ENCODE data around the gene HSPA9. TPM values are rescaled to one million over a fixed set of nuclear protein-coding genes. Genes with fewer than 3 reads are reported as not detected.
A peak's percentile ranks its signal among the peaks of the same experiment; 100 is the strongest.

The HSPA9 gene
- total and polyA plus RNA-seq, 2 donors (not counting 1 experiment from before 2014, with no cell fraction given): 66.5 to 139 TPM

DNA sequence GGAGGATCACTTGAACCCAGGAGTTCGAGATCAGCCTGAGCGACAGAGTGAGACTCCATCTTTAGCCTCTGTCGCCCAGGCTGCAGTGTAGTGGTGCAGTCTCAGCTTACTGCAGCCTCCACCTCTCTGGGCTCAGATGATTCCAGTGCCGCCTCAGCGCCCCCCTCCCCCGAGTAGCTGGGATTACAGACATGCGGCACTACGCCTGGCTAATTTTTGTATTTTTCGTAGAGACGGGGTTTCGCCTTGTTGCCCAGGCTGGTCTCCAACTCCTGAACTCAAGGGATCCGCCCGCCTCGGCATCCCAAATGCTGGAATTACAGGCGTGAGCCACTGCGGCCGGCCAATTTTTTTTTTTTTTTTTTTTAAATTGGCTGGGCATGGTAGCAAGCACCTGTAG, 2.3 kb upstream of the HSPA9 start:
- WGBS (ENCODE audit: insufficient coverage): 91% methylated on average over 14 of the region's 17 CpGs
- intact Hi-C loops (cut with micrococcal nuclease): loop anchor here (2.0 to 10.0 kb wide), 6 partner anchors 175 to 823 kb away; partner anchors contain the start of genes CDC23, CDC25C, CTNNA1 and FAM13B
- H2AFZ ChIP-seq (ENCODE audit: insufficient read depth, low read depth, low read length, poor library complexity, severe bottlenecking): no peak overlapping the region
- no peaks in the 10 kb centered on the region for H3K27me3 ChIP-seq (replicated peaks in 1 of 4; ENCODE audit: control extremely low read depth in 1 of 4, control insufficient read depth in 3 of 4, insufficient read depth in 4 of 4, low read length in 3 of 4)
- H4K20me1 ChIP-seq (ENCODE audit: control insufficient read depth, insufficient read depth, low read length, poor library complexity, severe bottlenecking): peaks cover 13% of the 10 kb centered on the region
- ChIA-PET POLR2A (no interaction called here), CTCF (interaction anchor here (0.7 to 2.1 kb wide), 3 partner anchors 34 to 686 kb away, joined by 3 to 5 read pairs (median 3); partner anchors contain the start of gene ETF1)
- H3K4me1 ChIP-seq (ENCODE audit: control insufficient read depth in 2 of 2, insufficient read depth in 2 of 2, low read length in 2 of 2): peaks cover 16% of the 10 kb centered on the region in 2 donors
- H3K36me3 ChIP-seq (replicated peaks in 1 of 2; ENCODE audit: control extremely low read depth in 1 of 2, control insufficient read depth in 1 of 2, extremely low read depth in 1 of 2, insufficient read depth in 2 of 2, low read length in 1 of 2): peaks cover 0 to 8% of the 10 kb centered on the region in 2 experiments
- DNase-seq (no peak), ATAC-seq (ENCODE audit: low read depth) (no peak)
- no peak overlapping the region for H3K9ac ChIP-seq (ENCODE audit: low read length)
- H3K4me3 Mint-ChIP-seq: no peak overlapping the region
- H3K27me3 Mint-ChIP-seq: no peaks in the 10 kb centered on the region
- no peak overlapping the region for H3K27ac ChIP-seq (ENCODE audit: low read length in 2 of 2)
- H3K9me3 ChIP-seq (ENCODE audit: control extremely low read depth in 1 of 3, control insufficient read depth in 2 of 3, insufficient read depth in 1 of 3, low read length in 2 of 3): no peaks in the 10 kb centered on the region
- no peak overlapping the region for H3K4me3 ChIP-seq (ENCODE audit: control extremely low read depth in 1 of 5, extremely low read depth in 1 of 5, insufficient read depth in 1 of 5, low read depth in 2 of 5, low read length in 4 of 5)
- H3K79me2 ChIP-seq (ENCODE audit: control insufficient read depth, insufficient read depth, low read length): peaks cover 26% of the 10 kb centered on the region
- H3K4me2 ChIP-seq (replicated peaks; ENCODE audit: low read depth, low read length, poor library complexity, severe bottlenecking): no peak overlapping the region
- no peaks in the 10 kb centered on the region for H3K9me3 Mint-ChIP-seq (ENCODE audit: insufficient read depth)
- TF ChIP-seq, protein P1, sequence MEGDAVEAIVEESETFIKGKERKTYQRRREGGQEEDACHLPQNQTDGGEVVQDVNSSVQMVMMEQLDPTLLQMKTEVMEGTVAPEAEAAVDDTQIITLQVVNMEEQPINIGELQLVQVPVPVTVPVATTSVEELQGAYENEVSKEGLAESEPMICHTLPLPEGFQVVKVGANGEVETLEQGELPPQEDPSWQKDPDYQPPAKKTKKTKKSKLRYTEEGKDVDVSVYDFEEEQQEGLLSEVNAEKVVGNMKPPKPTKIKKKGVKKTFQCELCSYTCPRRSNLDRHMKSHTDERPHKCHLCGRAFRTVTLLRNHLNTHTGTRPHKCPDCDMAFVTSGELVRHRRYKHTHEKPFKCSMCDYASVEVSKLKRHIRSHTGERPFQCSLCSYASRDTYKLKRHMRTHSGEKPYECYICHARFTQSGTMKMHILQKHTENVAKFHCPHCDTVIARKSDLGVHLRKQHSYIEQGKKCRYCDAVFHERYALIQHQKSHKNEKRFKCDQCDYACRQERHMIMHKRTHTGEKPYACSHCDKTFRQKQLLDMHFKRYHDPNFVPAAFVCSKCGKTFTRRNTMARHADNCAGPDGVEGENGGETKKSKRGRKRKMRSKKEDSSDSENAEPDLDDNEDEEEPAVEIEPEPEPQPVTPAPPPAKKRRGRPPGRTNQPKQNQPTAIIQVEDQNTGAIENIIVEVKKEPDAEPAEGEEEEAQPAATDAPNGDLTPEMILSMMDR (IDR thresholded peaks at IDR 0.05): no peak
- TF ChIP-seq EZH2 (IDR thresholded peaks at IDR 0.05; ENCODE audit: borderline replicate concordance, insufficient read depth, low read depth, low read length, poor library complexity, severe bottlenecking): no peak
- H3K27ac Mint-ChIP-seq: no peak overlapping the region
- peaks cover 26% of the 10 kb centered on the region for H3K4me1 Mint-ChIP-seq

DNA sequence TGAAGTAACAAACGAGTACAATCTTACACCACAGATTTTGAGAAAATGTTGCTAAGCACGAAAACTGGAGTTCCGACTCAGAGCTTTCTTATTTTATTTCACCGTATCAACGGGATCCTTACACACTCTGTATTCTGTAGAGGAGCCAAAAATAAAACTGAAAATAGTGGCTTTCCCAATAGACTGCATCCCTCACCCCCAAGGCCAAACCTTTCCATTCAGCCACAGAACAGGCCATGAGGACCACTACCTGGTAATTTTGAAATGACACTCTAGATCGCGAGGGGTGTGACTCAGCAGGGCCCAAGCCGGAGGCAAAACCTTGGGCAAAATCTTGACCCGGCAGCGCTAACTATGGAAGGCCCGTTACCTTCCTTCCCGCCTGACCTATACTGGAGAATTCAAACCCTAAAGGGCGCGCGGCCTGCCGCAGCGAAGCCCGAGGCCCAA, 432 bp downstream of the HSPA9 start:
- POLR2A ChIA-PET: interaction anchor here (0.9 to 2.0 kb wide), 7 partner anchors 31 to 829 kb away, joined by 4 to 32 read pairs (median 5); partner anchors contain the start of genes EGR1, ETF1, FAM53C and KDM3B
- Histone ChIP-seq H3K4me1 (ENCODE audit: control insufficient read depth in 2 of 2, insufficient read depth in 2 of 2, low read length in 2 of 2) (peaks cover 16% of the 10 kb centered on the region in 2 donors), H3K4me2 (replicated peaks; ENCODE audit: low read depth, low read length, poor library complexity, severe bottlenecking) (peak overlapping the region; percentile 80), H3K36me3 (replicated peaks in 1 of 2; ENCODE audit: control extremely low read depth in 1 of 2, control insufficient read depth in 1 of 2, extremely low read depth in 1 of 2, insufficient read depth in 2 of 2, low read length in 1 of 2) (peaks cover 0 to 34% of the 10 kb centered on the region in 2 experiments), H4K20me1 (ENCODE audit: control insufficient read depth, insufficient read depth, low read length, poor library complexity, severe bottlenecking) (peaks cover 22% of the 10 kb centered on the region), H3K27me3 (replicated peaks in 1 of 4; ENCODE audit: control extremely low read depth in 1 of 4, control insufficient read depth in 3 of 4, insufficient read depth in 4 of 4, low read length in 3 of 4) (no peaks in the 10 kb centered on the region), H3K27ac (ENCODE audit: low read length in 2 of 2) (peak overlapping the region; percentile 99 to 100), H3K4me3 (ENCODE audit: control extremely low read depth in 1 of 5, extremely low read depth in 1 of 5, insufficient read depth in 1 of 5, low read depth in 2 of 5, low read length in 4 of 5) (peak overlapping the region; percentile 80 to 98 (median 96)), H3K79me2 (ENCODE audit: control insufficient read depth, insufficient read depth, low read length) (peaks cover 48% of the 10 kb centered on the region), H3K9ac (ENCODE audit: low read length) (peak overlapping the region; percentile 97), H2AFZ (ENCODE audit: insufficient read depth, low read depth, low read length, poor library complexity, severe bottlenecking) (peak overlapping the region; percentile 85), H3K9me3 (ENCODE audit: control extremely low read depth in 1 of 3, control insufficient read depth in 2 of 3, insufficient read depth in 1 of 3, low read length in 2 of 3) (no peaks in the 10 kb centered on the region)
- intact Hi-C loops (cut with micrococcal nuclease): loop anchor here (1.0 to 10.0 kb wide), 9 partner anchors 31 to 820 kb away; partner anchors contain the start of genes CDC25C, CTNNA1, EGR1 and ETF1
- no peaks in the 10 kb centered on the region for H3K9me3 Mint-ChIP-seq (ENCODE audit: insufficient read depth)
- ATAC-seq (ENCODE audit: low read depth) (no peak), DNase-seq (no peak)
- peak overlapping the region; percentile 100 for H3K27ac Mint-ChIP-seq
- peak overlapping the region; percentile 96 for H3K4me3 Mint-ChIP-seq
- CTCF ChIA-PET: interaction anchor here (1.9 to 2.7 kb wide), 2 partner anchors 27 to 32 kb away, joined by 8 to 23 read pairs; partner anchors contain the start of gene ETF1
- H3K4me1 Mint-ChIP-seq: peaks cover 30% of the 10 kb centered on the region
- 0% methylated on average over 13 of the region's 18 CpGs for WGBS (ENCODE audit: insufficient coverage)
- H3K27me3 Mint-ChIP-seq: no peaks in the 10 kb centered on the region
- TF ChIP-seq, protein P1 (IDR thresholded peaks at IDR 0.05): peak; percentile 13
- no peak for TF ChIP-seq EZH2 (IDR thresholded peaks at IDR 0.05; ENCODE audit: borderline replicate concordance, insufficient read depth, low read depth, low read length, poor library complexity, severe bottlenecking)
